Sigmoid colon (tissue), 4 donors: ENCODE measurements around the gene PCDHB3.

ENCODE experiments used
- EP300 ChIP-seq, 4 donors: sonication (generic); formaldehyde crosslinking; IDR thresholded peaks; one replicate each; pipeline ENCODE4 v1.6.1; 2017; ENCODE audit warnings: antibody characterized with exemption in 4 of 4
- TF ChIP-seq, protein P1 (sequence below), 4 experiments: fragments of 450-650 bp in 3 of 4; fragments of 200-600 bp in 1 of 4; IDR thresholded peaks; one replicate each; pipeline ENCODE4 v1.5.1; 2016 to 2019; ENCODE audit warnings: antibody characterized with exemption in 4 of 4, mild to moderate bottlenecking in 3 of 4, moderate library complexity in 2 of 4

DNA sequence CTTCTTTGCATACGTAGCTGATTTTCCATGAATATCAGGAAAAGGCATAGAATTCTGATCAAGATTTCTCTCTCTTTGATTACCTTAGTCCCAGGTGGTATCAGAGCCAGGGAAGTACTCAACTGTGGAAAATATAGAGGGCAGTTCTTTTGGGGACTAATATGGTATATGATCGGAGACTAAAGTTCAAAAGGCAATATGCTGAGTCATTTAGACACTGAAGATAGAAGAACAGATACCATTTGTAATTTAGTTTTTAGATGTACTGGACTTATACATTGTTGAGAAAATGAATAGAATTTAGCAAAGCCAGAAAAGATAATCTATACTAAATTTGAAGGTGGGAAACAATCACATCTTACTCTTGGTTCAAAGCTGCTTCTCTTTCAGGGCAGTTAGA is 5.1 kb downstream of the PCDHB3 start:
- TF ChIP-seq, protein P1, sequence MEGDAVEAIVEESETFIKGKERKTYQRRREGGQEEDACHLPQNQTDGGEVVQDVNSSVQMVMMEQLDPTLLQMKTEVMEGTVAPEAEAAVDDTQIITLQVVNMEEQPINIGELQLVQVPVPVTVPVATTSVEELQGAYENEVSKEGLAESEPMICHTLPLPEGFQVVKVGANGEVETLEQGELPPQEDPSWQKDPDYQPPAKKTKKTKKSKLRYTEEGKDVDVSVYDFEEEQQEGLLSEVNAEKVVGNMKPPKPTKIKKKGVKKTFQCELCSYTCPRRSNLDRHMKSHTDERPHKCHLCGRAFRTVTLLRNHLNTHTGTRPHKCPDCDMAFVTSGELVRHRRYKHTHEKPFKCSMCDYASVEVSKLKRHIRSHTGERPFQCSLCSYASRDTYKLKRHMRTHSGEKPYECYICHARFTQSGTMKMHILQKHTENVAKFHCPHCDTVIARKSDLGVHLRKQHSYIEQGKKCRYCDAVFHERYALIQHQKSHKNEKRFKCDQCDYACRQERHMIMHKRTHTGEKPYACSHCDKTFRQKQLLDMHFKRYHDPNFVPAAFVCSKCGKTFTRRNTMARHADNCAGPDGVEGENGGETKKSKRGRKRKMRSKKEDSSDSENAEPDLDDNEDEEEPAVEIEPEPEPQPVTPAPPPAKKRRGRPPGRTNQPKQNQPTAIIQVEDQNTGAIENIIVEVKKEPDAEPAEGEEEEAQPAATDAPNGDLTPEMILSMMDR (IDR thresholded peaks at IDR 0.05) = no peak
- no peak for TF ChIP-seq EP300 (IDR thresholded peaks at IDR 0.05)
